ENCODE results near the gene SLC35B1.

Gene SLC35B1

GRCh38 chr17:49739641-49740271 is 32.0 kb upstream of the SLC35B1 start:
- peak overlapping the region; percentile 64 for H3K4me2 ChIP-seq (ENCODE audit: low read length)
- H3K79me2 ChIP-seq (ENCODE audit: control insufficient read depth, low read length), result no peaks in the 10 kb centered on the region
- H3K4me3 ChIP-seq (ENCODE audit: low read length), result peak overlapping the region; percentile 19
- H3K9me3 ChIP-seq (ENCODE audit: control insufficient read depth, insufficient read depth, low read length), result no peaks in the 10 kb centered on the region
- no peaks in the 10 kb centered on the region for H3K27me3 ChIP-seq (ENCODE audit: control insufficient read depth, low read length)
- no peaks in the 10 kb centered on the region for H3K9me2 ChIP-seq (replicated peaks; ENCODE audit: control insufficient read depth, low read length)
- H3K4me1 ChIP-seq (ENCODE audit: control insufficient read depth, low read length), result peaks cover 52% of the 10 kb centered on the region
- TF ChIP-seq CTCF (IDR thresholded peaks at IDR 0.05; ENCODE audit: low read depth, low read length, poor library complexity, severe bottlenecking), result no peak
- TF ChIP-seq EZH2phosphoT487 (IDR thresholded peaks at IDR 0.05; ENCODE audit: borderline replicate concordance, low read length), result no peak
- no peaks in the 10 kb centered on the region for H3K36me3 ChIP-seq (ENCODE audit: control insufficient read depth, low read length)
- H4K20me1 ChIP-seq (ENCODE audit: control insufficient read depth, insufficient read depth, low read depth, low read length), result no peaks in the 10 kb centered on the region
- 0 out of 2 replicates have a peak overlapping the region, but pooled peaks have one; percentile 15 for H3K27ac ChIP-seq (ENCODE audit: low read depth, low read length)
- no peaks in the 10 kb centered on the region for H3F3A ChIP-seq (ENCODE audit: control insufficient read depth, insufficient read depth)

- TF ChIP-seq EZH2phosphoT487 (IDR thresholded peaks at IDR 0.05; ENCODE audit: borderline replicate concordance, low read length) (no peak), CTCF (IDR thresholded peaks at IDR 0.05; ENCODE audit: low read depth, low read length, poor library complexity, severe bottlenecking) (no peak)
- no peaks in the 10 kb centered on the region for H3K36me3 ChIP-seq (ENCODE audit: control insufficient read depth, low read length)
- no peaks in the 10 kb centered on the region for H3K9me2 ChIP-seq (replicated peaks; ENCODE audit: control insufficient read depth, low read length)
- H4K20me1 ChIP-seq (ENCODE audit: control insufficient read depth, insufficient read depth, low read depth, low read length), result no peaks in the 10 kb centered on the region
- no peaks in the 10 kb centered on the region for H3F3A ChIP-seq (ENCODE audit: control insufficient read depth, insufficient read depth)
- peaks cover 46% of the 10 kb centered on the region for H3K4me1 ChIP-seq (ENCODE audit: control insufficient read depth, low read length)
- no peak overlapping the region for H3K4me3 ChIP-seq (ENCODE audit: low read length)
- H3K9me3 ChIP-seq (ENCODE audit: control insufficient read depth, insufficient read depth, low read length), result no peaks in the 10 kb centered on the region
- H3K27me3 ChIP-seq (ENCODE audit: control insufficient read depth, low read length), result no peaks in the 10 kb centered on the region
- H3K27ac ChIP-seq (ENCODE audit: low read depth, low read length), result no peak overlapping the region
- H3K79me2 ChIP-seq (ENCODE audit: control insufficient read depth, low read length), result no peaks in the 10 kb centered on the region
- H3K4me2 ChIP-seq (ENCODE audit: low read length), result peak overlapping the region; percentile 64
These were observed 30.8 kb upstream of the SLC35B1 start for GRCh38 chr17:49738456-49739163.

GRCh38 chr17:49734515-49735490 is 27.0 kb upstream of the SLC35B1 start:
- H3K36me3 ChIP-seq (ENCODE audit: control insufficient read depth, low read length), result no peaks in the 10 kb centered on the region
- peaks cover 11% of the 10 kb centered on the region for H3K4me1 ChIP-seq (ENCODE audit: control insufficient read depth, low read length)
- no peaks in the 10 kb centered on the region for H3K79me2 ChIP-seq (ENCODE audit: control insufficient read depth, low read length)
- no peaks in the 10 kb centered on the region for H3F3A ChIP-seq (ENCODE audit: control insufficient read depth, insufficient read depth)
- no peaks in the 10 kb centered on the region for H3K9me2 ChIP-seq (replicated peaks; ENCODE audit: control insufficient read depth, low read length)
- H3K4me2 ChIP-seq (ENCODE audit: low read length), result no peak overlapping the region
- H4K20me1 ChIP-seq (ENCODE audit: control insufficient read depth, insufficient read depth, low read depth, low read length), result no peaks in the 10 kb centered on the region
- H3K4me3 ChIP-seq (ENCODE audit: low read length), result no peak overlapping the region
- no peak for TF ChIP-seq EZH2phosphoT487 (IDR thresholded peaks at IDR 0.05; ENCODE audit: borderline replicate concordance, low read length)
- no peak for TF ChIP-seq CTCF (IDR thresholded peaks at IDR 0.05; ENCODE audit: low read depth, low read length, poor library complexity, severe bottlenecking)
- no peaks in the 10 kb centered on the region for H3K9me3 ChIP-seq (ENCODE audit: control insufficient read depth, insufficient read depth, low read length)
- H3K27ac ChIP-seq (ENCODE audit: low read depth, low read length), result no peak overlapping the region
- no peaks in the 10 kb centered on the region for H3K27me3 ChIP-seq (ENCODE audit: control insufficient read depth, low read length)
